Gastroesophageal sphincter (tissue), 3 donors: ENCODE data around the gene MCC.

ENCODE experiments used
- EP300 ChIP-seq: sonication (generic); formaldehyde crosslinking; IDR thresholded peaks from one replicate; pipeline ENCODE4 v1.6.1; 2017; ENCODE audit warnings: antibody characterized with exemption, mild to moderate bottlenecking
- POLR2A ChIP-seq, 2 donors: fragments of 450-650 bp; IDR thresholded peaks; one replicate each; pipeline ENCODE4 v1.6.1; 2017; ENCODE audit warnings: antibody characterized with exemption in 2 of 2, mild to moderate bottlenecking in 2 of 2, moderate library complexity in 1 of 2
- POLR2AphosphoS5 ChIP-seq: sonication (generic); formaldehyde crosslinking; IDR thresholded peaks from one replicate; pipeline ENCODE4 v1.6.1; 2017; ENCODE audit warnings: antibody characterized with exemption
- TF ChIP-seq, protein P1 (sequence below), 4 experiments: fragments of 200-600 bp in 2 of 4; fragments of 450-650 bp in 2 of 4; sonication (generic) in 1 of 4; IDR thresholded peaks; one replicate each; pipeline ENCODE4 v1.5.1; 2017 to 2019; ENCODE audit warnings: antibody characterized with exemption in 4 of 4, mild to moderate bottlenecking in 2 of 4, moderate library complexity in 2 of 4

DNA sequence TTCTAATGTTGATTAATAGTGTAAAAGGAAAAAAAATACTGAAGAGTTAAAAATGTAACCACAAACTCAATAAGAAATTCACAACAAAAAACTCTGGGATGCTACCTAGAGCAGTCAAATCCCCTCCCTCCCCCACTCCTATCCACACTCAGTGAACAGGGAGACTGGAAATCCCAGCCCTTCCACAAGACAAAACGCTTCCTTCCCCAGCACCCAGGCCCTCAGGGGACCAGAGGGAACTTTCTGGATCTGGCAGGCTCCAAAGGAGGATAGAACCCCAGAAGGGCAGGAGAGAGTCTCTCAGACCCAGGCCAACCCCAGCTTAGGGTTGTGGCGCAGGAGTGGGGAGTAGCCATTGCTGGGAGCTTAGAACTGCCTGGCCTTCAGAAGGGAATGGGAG lies 456.7 kb downstream of the MCC start:
- TF ChIP-seq, protein P1, sequence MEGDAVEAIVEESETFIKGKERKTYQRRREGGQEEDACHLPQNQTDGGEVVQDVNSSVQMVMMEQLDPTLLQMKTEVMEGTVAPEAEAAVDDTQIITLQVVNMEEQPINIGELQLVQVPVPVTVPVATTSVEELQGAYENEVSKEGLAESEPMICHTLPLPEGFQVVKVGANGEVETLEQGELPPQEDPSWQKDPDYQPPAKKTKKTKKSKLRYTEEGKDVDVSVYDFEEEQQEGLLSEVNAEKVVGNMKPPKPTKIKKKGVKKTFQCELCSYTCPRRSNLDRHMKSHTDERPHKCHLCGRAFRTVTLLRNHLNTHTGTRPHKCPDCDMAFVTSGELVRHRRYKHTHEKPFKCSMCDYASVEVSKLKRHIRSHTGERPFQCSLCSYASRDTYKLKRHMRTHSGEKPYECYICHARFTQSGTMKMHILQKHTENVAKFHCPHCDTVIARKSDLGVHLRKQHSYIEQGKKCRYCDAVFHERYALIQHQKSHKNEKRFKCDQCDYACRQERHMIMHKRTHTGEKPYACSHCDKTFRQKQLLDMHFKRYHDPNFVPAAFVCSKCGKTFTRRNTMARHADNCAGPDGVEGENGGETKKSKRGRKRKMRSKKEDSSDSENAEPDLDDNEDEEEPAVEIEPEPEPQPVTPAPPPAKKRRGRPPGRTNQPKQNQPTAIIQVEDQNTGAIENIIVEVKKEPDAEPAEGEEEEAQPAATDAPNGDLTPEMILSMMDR (IDR thresholded peaks at IDR 0.05), result no peak
- no peak for TF ChIP-seq POLR2A (IDR thresholded peaks at IDR 0.05)
- no peak for TF ChIP-seq POLR2AphosphoS5
- no peak for TF ChIP-seq EP300
